Keratinocyte (primary cell): ENCODE results near the gene TFDP2. TPM values are rescaled to one million over a fixed set of nuclear protein-coding genes. Genes with fewer than 3 reads are reported as not detected.

Source experiments
- DNase-seq: peaks from one replicate; pipeline ENCODE4 v3.0.0-alpha.2; 2011; ENCODE audit warnings: low read depth, missing footprints, low spot score
- FAIRE-seq: peaks from 2 replicates; lab custom pipeline; 2011; peaks lifted over from hg19 to GRCh38; lab: Jason Lieb, UNC
- H2AFZ ChIP-seq: 2 replicates; pipeline ENCODE4 v1.6.0; 2012; ENCODE audit warnings: low read length, control low read depth, inconsistent platforms; ENCODE audit not compliant: control insufficient read depth
- H3K27ac ChIP-seq: 2 replicates; pipeline ENCODE4 v1.5.1; 2011; ENCODE audit warnings: low read length; ENCODE audit not compliant: control insufficient read depth, insufficient read depth
- H3K27me3 ChIP-seq: 3 replicates; pipeline ENCODE4 v1.6.0; 2011; ENCODE audit warnings: low read length; ENCODE audit not compliant: control insufficient read depth, insufficient read depth; ENCODE audit errors: extremely low read depth
- H3K36me3 ChIP-seq, 2 experiments: 2 replicates in 1 of 2; 3 replicates in 1 of 2; pipeline ENCODE4 v1.5.1; 2011; ENCODE audit warnings: low read length in 2 of 2, mild to moderate bottlenecking in 1 of 2; ENCODE audit not compliant: control insufficient read depth in 2 of 2, insufficient read depth in 2 of 2; ENCODE audit errors: extremely low read depth in 1 of 2
- H3K4me1 ChIP-seq: 3 replicates; pipeline ENCODE4 v1.5.1; 2011; ENCODE audit warnings: low read length; ENCODE audit not compliant: control insufficient read depth, insufficient read depth; ENCODE audit errors: extremely low read depth
- H3K4me2 ChIP-seq: 3 replicates; pipeline ENCODE4 v1.6.0; 2011; ENCODE audit warnings: low read depth, low read length; ENCODE audit not compliant: control insufficient read depth, insufficient read depth; ENCODE audit errors: extremely low read depth
- H3K4me3 ChIP-seq, 3 experiments: fragments of 200-600 bp in 1 of 3; sonication (generic) in 1 of 3; 2 replicates in 2 of 3; 3 replicates in 1 of 3; pipeline ENCODE4 v1.5.1; 2011 to 2016; ENCODE audit warnings: low read length in 3 of 3, mild to moderate bottlenecking in 3 of 3, control low read depth in 2 of 3, inconsistent platforms in 1 of 3, low read depth in 1 of 3, mixed read lengths in 1 of 3, mixed run types in 1 of 3, moderate library complexity in 1 of 3; ENCODE audit not compliant: control insufficient read depth in 2 of 3, insufficient read depth in 2 of 3; ENCODE audit errors: extremely low read depth in 1 of 3
- H3K79me2 ChIP-seq: 2 replicates; pipeline ENCODE4 v1.6.0; 2012; ENCODE audit warnings: low read length; ENCODE audit not compliant: control insufficient read depth, insufficient read depth
- H3K9ac ChIP-seq: 3 replicates; pipeline ENCODE4 v1.6.0; 2011; ENCODE audit warnings: low read length; ENCODE audit not compliant: control insufficient read depth, insufficient read depth; ENCODE audit errors: extremely low read depth
- H3K9me1 ChIP-seq: 3 replicates; pipeline ENCODE4 v1.6.0; 2011; ENCODE audit warnings: low read length; ENCODE audit not compliant: control insufficient read depth, insufficient read depth; ENCODE audit errors: extremely low read depth
- H3K9me3 ChIP-seq: 2 replicates; pipeline ENCODE4 v1.5.1; 2012; ENCODE audit warnings: low read depth, low read length; ENCODE audit not compliant: control insufficient read depth
- H4K20me1 ChIP-seq: 3 replicates; pipeline ENCODE4 v1.6.0; 2011; ENCODE audit warnings: low read length; ENCODE audit not compliant: control insufficient read depth, insufficient read depth; ENCODE audit errors: extremely low read depth
- CTCF ChIP-seq, 3 experiments: IDR thresholded peaks in 1 of 3; conservative IDR thresholded peaks in 1 of 3; optimal IDR thresholded peaks in 1 of 3; 2 replicates in 2 of 3; 3 replicates in 1 of 3; pipeline versions ENCODE3 to v1.5.1; 2011; ENCODE audit warnings: low read length in 3 of 3, mild to moderate bottlenecking in 3 of 3, moderate library complexity in 2 of 3, control low read depth in 1 of 3, inconsistent platforms in 1 of 3; ENCODE audit not compliant: insufficient read depth in 2 of 3; ENCODE audit errors: extremely low read depth in 1 of 3
- EZH2 ChIP-seq: IDR thresholded peaks from one replicate; pipeline ENCODE4 v1.6.1; 2012; ENCODE audit warnings: inconsistent platforms, mild to moderate bottlenecking, low read length, moderate library complexity
- dilution Hi-C: fragments of 300-500 bp; cut with MboI; formaldehyde crosslinking; loops from one replicate; pipeline ENCODE4 v1.7.0; 2020; ENCODE audit warnings: low sequenced_read_pairs; ENCODE audit not compliant: extremely low pct_ligation_motif_present
- polyA plus RNA-seq, 5 experiments: library from polyadenylated mRNA; depleted of rRNA in 3 of 5; stranded (reverse) in 3 of 5; stranded (forward) in 1 of 5; unstranded in 1 of 5; fragments of >200 nt; gene quantifications; 1 replicate in 1 of 5; 2 replicates in 3 of 5; 3 replicates in 1 of 5; pipeline versions ENCODE4 v1.2.1 to v1.2.3, GENCODE V29; 2011 to 2012; ENCODE audit warnings: missing spikeins in 2 of 5, low read depth in 1 of 5, low replicate concordance in 1 of 5

The TFDP2 gene
- polyA plus RNA-seq, 1 donor (not counting 4 experiments of a cell fraction or from before 2014, with no cell fraction given), result 40.6 TPM

- H3K4me1 ChIP-seq, result no peaks in the 10 kb centered on the region
- TF ChIP-seq CTCF (optimal IDR thresholded peaks at IDR 0.05 in 1 of 3, IDR thresholded peaks at IDR 0.05 in 1 of 3, conservative IDR thresholded peaks at IDR 0.05 in 1 of 3; ENCODE audit: extremely low read depth in 1 of 3, insufficient read depth in 2 of 3, low read length in 3 of 3) (peak in 1 of 3 experiments; percentile 6), EZH2 (no peak)
- no peak overlapping the region for H2AFZ ChIP-seq
- no peaks in the 10 kb centered on the region for H3K9me1 ChIP-seq
- FAIRE-seq, result peak; percentile 94
- H4K20me1 ChIP-seq, result no peaks in the 10 kb centered on the region
- dilution Hi-C loops, result no loop called here
- DNase-seq, result peak; percentile 41
- no peaks in the 10 kb centered on the region for H3K9me3 ChIP-seq
- H3K4me2 ChIP-seq, result peak overlapping the region; percentile 87
- peak overlapping the region; percentile 43 to 56 (median 43) for H3K4me3 ChIP-seq
- no peaks in the 10 kb centered on the region for H3K36me3 ChIP-seq
- H3K27ac ChIP-seq, result peak overlapping the region; percentile 10
- H3K27me3 ChIP-seq, result no peaks in the 10 kb centered on the region
- H3K9ac ChIP-seq, result peak overlapping the region; percentile 23
- no peaks in the 10 kb centered on the region for H3K79me2 ChIP-seq
Measured at GRCh38 chr3:142028243-142028777, 121.0 kb downstream of the TFDP2 start.

GRCh38 chr3:142027735-142028134 is 121.6 kb downstream of the TFDP2 start:
- Histone ChIP-seq H3K4me2 (peak overlapping the region; percentile 87), H3K27me3 (no peaks in the 10 kb centered on the region), H3K4me3 (peak overlapping the region; percentile 43 to 56 (median 43)), H3K9ac (peak overlapping the region; percentile 23), H3K27ac (peak overlapping the region; percentile 10), H3K9me3 (no peaks in the 10 kb centered on the region), H4K20me1 (no peaks in the 10 kb centered on the region), H2AFZ (peak overlapping the region; percentile 57), H3K36me3 (no peaks in the 10 kb centered on the region), H3K79me2 (no peaks in the 10 kb centered on the region), H3K9me1 (no peaks in the 10 kb centered on the region), H3K4me1 (no peaks in the 10 kb centered on the region)
- no peak for TF ChIP-seq CTCF (optimal IDR thresholded peaks at IDR 0.05 in 1 of 3, IDR thresholded peaks at IDR 0.05 in 1 of 3, conservative IDR thresholded peaks at IDR 0.05 in 1 of 3; ENCODE audit: extremely low read depth in 1 of 3, insufficient read depth in 2 of 3, low read length in 3 of 3)
- TF ChIP-seq EZH2, result no peak
- dilution Hi-C loops, result no loop called here
- FAIRE-seq (peak; percentile 58), DNase-seq (no peak)
